MM.1S (cell line): Measurements from ENCODE around the gene ALG2.

Experiments
- CTCF ChIP-seq: fragments of 300-600 bp; sonication (generic); IDR thresholded peaks from 2 replicates; pipeline ENCODE4 v1.5.1; 2016; ENCODE audit warnings: antibody characterized with exemption, low read length, mixed read lengths
- EZH2 ChIP-seq: fragments of 300-600 bp; sonication (generic); optimal IDR thresholded peaks from 2 replicates; pipeline ENCODE3; 2017; ENCODE audit warnings: low read depth, mild to moderate bottlenecking, antibody characterized with exemption, low read length, mixed read lengths

DNA sequence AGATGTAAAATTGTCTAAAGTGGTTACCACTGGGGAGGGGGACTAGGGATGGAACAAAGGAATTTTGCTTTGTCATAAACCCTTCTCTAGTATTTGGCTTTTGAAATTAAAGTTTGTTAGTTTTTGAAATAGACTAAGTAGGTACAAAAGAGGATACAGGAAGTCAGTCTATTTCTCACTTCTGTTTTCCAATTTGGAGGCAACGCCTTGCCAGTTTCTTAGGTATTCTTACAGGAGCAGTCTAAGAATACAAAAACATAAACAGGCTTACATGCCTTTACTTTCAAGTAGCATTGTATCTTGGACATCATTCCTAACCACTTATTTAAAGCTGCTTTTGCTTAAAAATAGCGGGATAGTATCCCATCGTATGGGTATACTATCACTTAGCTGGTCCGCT lies 34.4 kb downstream of the ALG2 start:
- TF ChIP-seq CTCF (no peak), EZH2 (no peak)
